ENCODE data around the gene CRTC3. TPM values are rescaled to one million over a fixed set of nuclear protein-coding genes. Genes with fewer than 3 reads are reported as not detected.

The CRTC3 gene
- total and polyA plus RNA-seq, 11 donors, result 12.0 to 42.2 (median 24.0) TPM

- no peak for TF ChIP-seq POLR2A (IDR thresholded peaks at IDR 0.05)
- TF ChIP-seq CTCF (IDR thresholded peaks at IDR 0.05), result no peak
- no peak for ATAC-seq
- no peak for DNase-seq
- peaks cover 0 to 50% (median 25%) of the 10 kb centered on the region in 9 donors for H3K36me3 ChIP-seq
- WGBS, 4 donors, result 64 to 78% (median 72%) methylated on average over 3 of the region's 3 CpGs
- peak overlapping the region in 1 of 12 donors; percentile 17 for H3K4me3 ChIP-seq
- peaks cover 0 to 34% (median 18%) of the 10 kb centered on the region in 12 donors for H3K4me1 ChIP-seq
- H3K9me3 ChIP-seq, result no peaks in the 10 kb centered on the region
- intact Hi-C loops (cut with DNase I), result no loop called here
- no peaks in the 10 kb centered on the region for H3K27me3 ChIP-seq
- H3K27ac ChIP-seq, result no peak overlapping the region
Measured at GRCh38 chr15:90540768-90541167, 11.0 kb downstream of the CRTC3 start.

GRCh38 chr15:90545095-90545494, 15.4 kb downstream of the CRTC3 start:
- peaks cover 0 to 13% (median 6%) of the 10 kb centered on the region in 12 donors for H3K4me1 ChIP-seq
- 89 to 94% (median 92%) methylated on average over 7 of the region's 7 CpGs for WGBS, 4 donors
- ATAC-seq, result no peak
- TF ChIP-seq CTCF (IDR thresholded peaks at IDR 0.05), result no peak
- TF ChIP-seq POLR2A (IDR thresholded peaks at IDR 0.05), result no peak
- DNase-seq, result no peak
- no peaks in the 10 kb centered on the region for H3K9me3 ChIP-seq
- intact Hi-C loops (cut with DNase I), result no loop called here
- no peak overlapping the region for H3K27ac ChIP-seq
- no peaks in the 10 kb centered on the region for H3K27me3 ChIP-seq
- H3K4me3 ChIP-seq, result no peak overlapping the region
- peaks cover 0 to 57% (median 32%) of the 10 kb centered on the region in 9 donors for H3K36me3 ChIP-seq

- no peak for TF ChIP-seq POLR2A (IDR thresholded peaks at IDR 0.05)
- no peak for TF ChIP-seq CTCF (IDR thresholded peaks at IDR 0.05)
- whole genome bisulfite sequencing, 4 donors, result 45 to 69% (median 63%) methylated on average over 2 of the region's 2 CpGs
- peak overlapping the region in 7 of 12 donors; percentile 1 to 43 (median 27) for H3K27ac ChIP-seq
- H3K4me1 ChIP-seq, result peaks cover 2 to 34% (median 18%) of the 10 kb centered on the region in 12 donors
- peak; percentile 26 to 71 (median 59) for ATAC-seq
- no peaks in the 10 kb centered on the region for H3K27me3 ChIP-seq
- H3K9me3 ChIP-seq, result no peaks in the 10 kb centered on the region
- H3K36me3 ChIP-seq, result peaks cover 0 to 41% (median 22%) of the 10 kb centered on the region in 9 donors
- DNase-seq, result no peak
- H3K4me3 ChIP-seq, result no peak overlapping the region
- intact Hi-C loops (cut with DNase I), result no loop called here
Measured at GRCh38 chr15:90547540-90547939, 17.8 kb downstream of the CRTC3 start.

GRCh38 chr15:90550919-90551318, 21.2 kb downstream of the CRTC3 start:
- Histone ChIP-seq H3K4me3 (no peak overlapping the region), H3K27me3 (no peaks in the 10 kb centered on the region), H3K4me1 (peaks cover 2 to 57% (median 39%) of the 10 kb centered on the region in 12 donors), H3K9me3 (no peaks in the 10 kb centered on the region), H3K36me3 (peaks cover 0 to 24% (median 9%) of the 10 kb centered on the region in 9 donors), H3K27ac (peak overlapping the region in 2 of 12 donors; percentile 70 to 83)
- DNase-seq (no peak), ATAC-seq (no peak)
- intact Hi-C loops (cut with DNase I), result no loop called here
- 81 to 83% (median 82%) methylated on average over 6 of the region's 6 CpGs for WGBS, 4 donors
- no peak for TF ChIP-seq CTCF (IDR thresholded peaks at IDR 0.05)
- no peak for TF ChIP-seq POLR2A (IDR thresholded peaks at IDR 0.05)
